ENCODE results near the gene SLC22A5.

SLC22A5 gene

GRCh38 chr5:132335402-132335801, 34.1 kb upstream of the SLC22A5 start:
- H4K91ac ChIP-seq (ENCODE audit: low read depth, low read length, poor library complexity) = no peak overlapping the region
- no peak overlapping the region for H2BK15ac ChIP-seq (ENCODE audit: low read length)
- H3K9me3 ChIP-seq (replicated peaks in 1 of 2; ENCODE audit: control insufficient read depth in 2 of 2, insufficient read depth in 1 of 2, low read depth in 1 of 2, low read length in 2 of 2) = no peaks in the 10 kb centered on the region
- no peak overlapping the region for H3K23ac ChIP-seq (ENCODE audit: low read depth, low read length, poor library complexity)
- no peak overlapping the region for H3K4me3 ChIP-seq (ENCODE audit: low read length in 2 of 2)
- H3K79me1 ChIP-seq (ENCODE audit: low read depth, low read length) = no peaks in the 10 kb centered on the region
- H2AFZ ChIP-seq (ENCODE audit: low read length) = no peak overlapping the region
- no peaks in the 10 kb centered on the region for H3K27me3 ChIP-seq (ENCODE audit: control insufficient read depth in 3 of 3, insufficient read depth in 3 of 3, low read depth in 1 of 3, low read length in 3 of 3)
- no peak for DNase-seq (ENCODE audit: low spot score)
- H3K9ac ChIP-seq (ENCODE audit: low read depth, low read length, poor library complexity) = no peak overlapping the region
- no peak overlapping the region for H3K4me2 ChIP-seq (ENCODE audit: insufficient read depth, low read length, poor library complexity, severe bottlenecking)
- no peak overlapping the region for H4K8ac ChIP-seq (ENCODE audit: low read depth, low read length)
- H2BK12ac ChIP-seq (ENCODE audit: low read length) = no peak overlapping the region
- H2AK5ac ChIP-seq (ENCODE audit: low read depth, low read length) = no peak overlapping the region
- H3K36me3 ChIP-seq (replicated peaks in 1 of 2; ENCODE audit: control insufficient read depth in 2 of 2, insufficient read depth in 2 of 2, low read length in 2 of 2) = no peaks in the 10 kb centered on the region
- no peaks in the 10 kb centered on the region for H3K4me1 ChIP-seq (ENCODE audit: control insufficient read depth in 2 of 2, insufficient read depth in 1 of 2, low read depth in 1 of 2, low read length in 2 of 2)
- no peak overlapping the region for H2BK5ac ChIP-seq (ENCODE audit: low read length)
- H3K27ac ChIP-seq (replicated peaks; ENCODE audit: low read length) = no peak overlapping the region
- no peak overlapping the region for H3K18ac ChIP-seq (ENCODE audit: low read length)
- no peak overlapping the region for H3K14ac ChIP-seq (ENCODE audit: low read length)
- H2BK120ac ChIP-seq (ENCODE audit: low read depth, low read length) = no peak overlapping the region
- no peak overlapping the region for H3K4ac ChIP-seq (ENCODE audit: low read length)

- Histone ChIP-seq H3K4ac (ENCODE audit: low read length) (no peak overlapping the region), H3K4me2 (ENCODE audit: insufficient read depth, low read length, poor library complexity, severe bottlenecking) (no peak overlapping the region), H2BK12ac (ENCODE audit: low read length) (no peak overlapping the region), H4K8ac (ENCODE audit: low read depth, low read length) (no peak overlapping the region), H2AFZ (ENCODE audit: low read length) (no peak overlapping the region), H3K36me3 (replicated peaks in 1 of 2; ENCODE audit: control insufficient read depth in 2 of 2, insufficient read depth in 2 of 2, low read length in 2 of 2) (no peaks in the 10 kb centered on the region), H2BK5ac (ENCODE audit: low read length) (no peak overlapping the region), H3K4me3 (ENCODE audit: low read length in 2 of 2) (no peak overlapping the region), H2AK5ac (ENCODE audit: low read depth, low read length) (no peak overlapping the region), H3K14ac (ENCODE audit: low read length) (no peak overlapping the region), H3K9me3 (replicated peaks in 1 of 2; ENCODE audit: control insufficient read depth in 2 of 2, insufficient read depth in 1 of 2, low read depth in 1 of 2, low read length in 2 of 2) (no peaks in the 10 kb centered on the region), H3K18ac (ENCODE audit: low read length) (no peak overlapping the region), H2BK120ac (ENCODE audit: low read depth, low read length) (no peak overlapping the region), H4K91ac (ENCODE audit: low read depth, low read length, poor library complexity) (no peak overlapping the region), H3K23ac (ENCODE audit: low read depth, low read length, poor library complexity) (no peak overlapping the region), H3K4me1 (ENCODE audit: control insufficient read depth in 2 of 2, insufficient read depth in 1 of 2, low read depth in 1 of 2, low read length in 2 of 2) (no peaks in the 10 kb centered on the region), H2BK15ac (ENCODE audit: low read length) (no peak overlapping the region), H3K9ac (ENCODE audit: low read depth, low read length, poor library complexity) (no peak overlapping the region), H3K27ac (replicated peaks; ENCODE audit: low read length) (no peak overlapping the region), H3K79me1 (ENCODE audit: low read depth, low read length) (no peaks in the 10 kb centered on the region), H3K27me3 (ENCODE audit: control insufficient read depth in 3 of 3, insufficient read depth in 3 of 3, low read depth in 1 of 3, low read length in 3 of 3) (no peaks in the 10 kb centered on the region)
- DNase-seq (ENCODE audit: low spot score) = no peak
Measured at GRCh38 chr5:132339502-132339901, 30.0 kb upstream of the SLC22A5 start.

DNA sequence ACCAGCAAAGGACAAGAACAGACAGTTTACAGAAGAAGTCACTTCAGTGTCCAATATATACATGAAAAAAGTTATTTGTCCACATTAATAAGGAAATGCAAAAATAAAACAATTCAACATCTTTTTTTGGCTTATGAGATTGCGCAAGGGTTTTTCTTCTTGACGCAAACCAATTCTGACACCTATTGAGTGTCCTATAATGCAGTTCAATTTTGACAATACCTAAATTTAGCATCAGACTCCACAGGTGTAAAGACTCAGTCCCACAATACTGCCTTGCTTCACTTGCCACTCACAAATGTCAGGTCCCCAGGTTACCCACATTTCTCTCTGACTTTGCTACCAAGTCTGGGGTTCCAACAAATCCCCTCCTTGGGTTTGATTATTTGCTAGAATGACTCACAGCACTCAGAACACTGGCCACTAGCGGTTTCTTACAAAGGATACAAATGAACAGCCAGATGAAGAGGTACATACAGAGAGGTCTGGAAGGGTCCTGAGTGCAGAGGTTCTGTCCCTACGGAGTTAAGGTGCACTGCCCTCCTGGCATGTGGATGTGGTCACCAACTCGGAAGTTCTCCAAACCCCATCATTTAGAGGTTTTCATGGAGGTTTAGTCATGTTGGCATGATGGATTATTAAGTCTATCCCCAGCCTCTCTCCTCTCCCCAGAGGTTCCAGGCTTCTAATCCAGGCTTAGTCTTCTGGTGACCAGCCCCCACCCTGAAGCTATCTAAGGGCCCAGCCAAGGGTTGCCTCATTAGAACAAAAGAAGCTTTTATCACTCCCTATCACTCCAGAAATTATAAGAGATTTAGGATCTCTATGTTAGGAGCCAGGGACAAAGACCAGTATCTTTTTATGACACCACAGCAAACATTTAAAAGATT, 27.0 kb upstream of the SLC22A5 start:
- Histone ChIP-seq H2BK120ac (ENCODE audit: low read depth, low read length) (no peak overlapping the region), H3K4ac (ENCODE audit: low read length) (no peak overlapping the region)
- WGBS, 2 donors (ENCODE audit: extremely low coverage in 2 of 2, insufficient read length in 2 of 2, insufficient replicate concordance in 1 of 2) = no CpG with 5 or more reads among the region's 5 CpGs

DNA sequence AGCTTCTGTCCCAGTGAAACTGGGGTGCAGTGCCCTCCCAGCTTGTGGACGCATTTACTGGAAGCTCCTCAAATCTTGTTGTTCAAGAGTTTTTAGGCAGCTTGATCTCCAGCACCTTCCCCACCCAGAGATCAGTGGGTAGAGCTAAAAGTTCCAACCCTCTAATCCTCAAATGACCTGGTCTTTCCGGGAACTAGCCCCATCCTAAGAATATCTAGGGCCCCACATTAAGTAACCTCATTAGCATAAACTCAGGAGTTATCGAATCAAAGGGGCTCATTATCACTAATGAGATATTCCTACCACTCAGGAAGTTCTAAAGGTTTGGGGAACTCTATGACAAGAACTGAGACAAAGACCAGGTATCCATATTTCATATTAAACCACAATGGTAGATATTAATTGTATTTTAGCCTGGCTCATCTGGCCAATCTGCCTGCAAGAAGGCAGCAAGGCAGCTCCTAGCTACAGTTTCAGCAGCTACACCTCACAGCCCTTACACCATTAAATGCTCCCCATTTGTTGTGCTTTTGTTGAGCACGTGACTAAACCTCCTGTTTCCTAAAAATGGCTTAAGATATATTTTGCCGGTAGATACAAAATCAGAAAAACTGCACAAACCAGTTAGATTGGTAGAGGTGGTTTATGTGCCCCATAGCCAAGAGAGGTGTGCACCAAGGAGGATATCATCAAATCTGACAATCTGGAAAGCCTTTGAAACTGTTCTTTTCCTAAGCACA, 24.6 kb upstream of the SLC22A5 start:
- Histone ChIP-seq H3K27ac (replicated peaks; ENCODE audit: low read length) (no peak overlapping the region), H3K27me3 (ENCODE audit: control insufficient read depth in 3 of 3, insufficient read depth in 3 of 3, low read depth in 1 of 3, low read length in 3 of 3) (no peaks in the 10 kb centered on the region), H2BK120ac (ENCODE audit: low read depth, low read length) (no peak overlapping the region), H3K23ac (ENCODE audit: low read depth, low read length, poor library complexity) (no peak overlapping the region), H2AK5ac (ENCODE audit: low read depth, low read length) (no peak overlapping the region), H2BK5ac (ENCODE audit: low read length) (no peak overlapping the region), H3K79me1 (ENCODE audit: low read depth, low read length) (no peaks in the 10 kb centered on the region), H3K14ac (ENCODE audit: low read length) (no peak overlapping the region), H3K36me3 (replicated peaks in 1 of 2; ENCODE audit: control insufficient read depth in 2 of 2, insufficient read depth in 2 of 2, low read length in 2 of 2) (no peaks in the 10 kb centered on the region), H3K4me3 (ENCODE audit: low read length in 2 of 2) (no peak overlapping the region), H3K4me1 (ENCODE audit: control insufficient read depth in 2 of 2, insufficient read depth in 1 of 2, low read depth in 1 of 2, low read length in 2 of 2) (no peaks in the 10 kb centered on the region), H2BK12ac (ENCODE audit: low read length) (no peak overlapping the region), H3K18ac (ENCODE audit: low read length) (no peak overlapping the region), H4K8ac (ENCODE audit: low read depth, low read length) (no peak overlapping the region), H3K4me2 (ENCODE audit: insufficient read depth, low read length, poor library complexity, severe bottlenecking) (no peak overlapping the region), H2BK15ac (ENCODE audit: low read length) (no peak overlapping the region), H3K4ac (ENCODE audit: low read length) (no peak overlapping the region), H3K9me3 (replicated peaks in 1 of 2; ENCODE audit: control insufficient read depth in 2 of 2, insufficient read depth in 1 of 2, low read depth in 1 of 2, low read length in 2 of 2) (no peaks in the 10 kb centered on the region), H2AFZ (ENCODE audit: low read length) (no peak overlapping the region), H4K91ac (ENCODE audit: low read depth, low read length, poor library complexity) (no peak overlapping the region), H3K9ac (ENCODE audit: low read depth, low read length, poor library complexity) (no peak overlapping the region)
- no peak for DNase-seq (ENCODE audit: low spot score)
- no CpG with 5 or more reads among the region's 5 CpGs for WGBS, 2 donors (ENCODE audit: extremely low coverage in 2 of 2, insufficient read length in 2 of 2, insufficient replicate concordance in 1 of 2)

More for the DNA sequence above, 27.0 kb upstream of the SLC22A5 start:
- no peak overlapping the region for H3K4me3 ChIP-seq (ENCODE audit: low read length in 2 of 2)
- no peak overlapping the region for H4K8ac ChIP-seq (ENCODE audit: low read depth, low read length)
- no peak overlapping the region for H4K91ac ChIP-seq (ENCODE audit: low read depth, low read length, poor library complexity)
- H2BK15ac ChIP-seq (ENCODE audit: low read length) = no peak overlapping the region
- H3K36me3 ChIP-seq (replicated peaks in 1 of 2; ENCODE audit: control insufficient read depth in 2 of 2, insufficient read depth in 2 of 2, low read length in 2 of 2) = no peaks in the 10 kb centered on the region
- no peak overlapping the region for H3K27ac ChIP-seq (replicated peaks; ENCODE audit: low read length)
- no peaks in the 10 kb centered on the region for H3K9me3 ChIP-seq (replicated peaks in 1 of 2; ENCODE audit: control insufficient read depth in 2 of 2, insufficient read depth in 1 of 2, low read depth in 1 of 2, low read length in 2 of 2)
- no peak overlapping the region for H3K18ac ChIP-seq (ENCODE audit: low read length)
- H3K79me1 ChIP-seq (ENCODE audit: low read depth, low read length) = no peaks in the 10 kb centered on the region
- no peak overlapping the region for H2AFZ ChIP-seq (ENCODE audit: low read length)
- DNase-seq (ENCODE audit: low spot score) = no peak
- H2AK5ac ChIP-seq (ENCODE audit: low read depth, low read length) = no peak overlapping the region
- no peaks in the 10 kb centered on the region for H3K27me3 ChIP-seq (ENCODE audit: control insufficient read depth in 3 of 3, insufficient read depth in 3 of 3, low read depth in 1 of 3, low read length in 3 of 3)
- H3K14ac ChIP-seq (ENCODE audit: low read length) = no peak overlapping the region
- H3K9ac ChIP-seq (ENCODE audit: low read depth, low read length, poor library complexity) = no peak overlapping the region
- no peak overlapping the region for H2BK12ac ChIP-seq (ENCODE audit: low read length)
- H3K4me1 ChIP-seq (ENCODE audit: control insufficient read depth in 2 of 2, insufficient read depth in 1 of 2, low read depth in 1 of 2, low read length in 2 of 2) = no peaks in the 10 kb centered on the region
- H3K23ac ChIP-seq (ENCODE audit: low read depth, low read length, poor library complexity) = no peak overlapping the region
- no peak overlapping the region for H2BK5ac ChIP-seq (ENCODE audit: low read length)
- no peak overlapping the region for H3K4me2 ChIP-seq (ENCODE audit: insufficient read depth, low read length, poor library complexity, severe bottlenecking)
